SKM-1 (cell line): ENCODE measurements around the gene STX1B.
"Not testable (repeated sequence)": the region's sequence is repeated elsewhere in the genome, so short reads cannot be mapped to it uniquely, and the experiment has no call there.

Experiments used
- DNase-seq: peaks from one replicate; lab custom pipeline; 2025; ENCODE audit not compliant: unreplicated experiment; lab: John Stamatoyannopoulos, UW

The STX1B gene

GRCh38 chr16:31010585-31011325 lies at the start of gene STX1B:
TSS of gene STX1B (minus strand) at chr16:31010638. CDS start at chr16:31010396, 242 bp downstream.
- DNase-seq = no peak

- DNase-seq = no peak
Observed at GRCh38 chr16:31055613-31056012, 45.2 kb upstream of the STX1B start.

- no peak for DNase-seq
Observed at GRCh38 chr16:31052114-31052513, 41.7 kb upstream of the STX1B start.

GRCh38 chr16:31050280-31051030 lies 40.0 kb upstream of the STX1B start:
- DNase-seq = no peak

- DNase-seq = no peak
Observed at GRCh38 chr16:31043898-31044481, 33.6 kb upstream of the STX1B start.

GRCh38 chr16:31043352-31043751 lies 32.9 kb upstream of the STX1B start:
- DNase-seq = no peak

GRCh38 chr16:31042866-31043265 lies 32.4 kb upstream of the STX1B start:
- no peak for DNase-seq

- DNase-seq = no peak
Observed at GRCh38 chr16:31038993-31039392, 28.6 kb upstream of the STX1B start.

- DNase-seq = peak; percentile 52
Observed at GRCh38 chr16:31036691-31037090, 26.3 kb upstream of the STX1B start.

GRCh38 chr16:31033709-31034492 lies 23.5 kb upstream of the STX1B start:
- peak; percentile 69 for DNase-seq

GRCh38 chr16:31032736-31033708 lies 22.6 kb upstream of the STX1B start, which contains the start of gene STX4:
TSS of gene STX4 (plus strand) at chr16:31033558. CDS start at chr16:31033806, 248 bp downstream.
- peak; percentile 92 for DNase-seq

GRCh38 chr16:31031276-31031675 lies 20.8 kb upstream of the STX1B start:
- no peak for DNase-seq

GRCh38 chr16:31029272-31029671 lies 18.8 kb upstream of the STX1B start:
- DNase-seq = no peak

GRCh38 chr16:31025339-31025738 lies 14.9 kb upstream of the STX1B start:
- no peak for DNase-seq

GRCh38 chr16:31023627-31024226 lies 13.3 kb upstream of the STX1B start:
- DNase-seq = no peak

- DNase-seq = no peak
Observed at GRCh38 chr16:31023252-31023602, 12.8 kb upstream of the STX1B start.

- DNase-seq = no peak
Observed at GRCh38 chr16:31022544-31023251, 12.3 kb upstream of the STX1B start.

- no peak for DNase-seq
Observed at GRCh38 chr16:31020536-31020935, 10.1 kb upstream of the STX1B start.

- DNase-seq = not testable (repeated sequence)
Observed at GRCh38 chr16:31017756-31018155, 7.3 kb upstream of the STX1B start.
